HepG2 (cell line): ENCODE data around the gene ANO9. TPM values are rescaled to one million over a fixed set of nuclear protein-coding genes. Genes with fewer than 3 reads are reported as not detected.

ENCODE experiments used
- GFI1 ChIP-seq: sonication (generic); formaldehyde crosslinking; IDR thresholded peaks from 2 replicates; pipeline ENCODE4 v1.5.0; 2020; ENCODE audit warnings: missing genetic modification reagents, mild to moderate bottlenecking, borderline replicate concordance
- IKZF4 ChIP-seq: sonication (generic); formaldehyde crosslinking; IDR thresholded peaks from 2 replicates; pipeline ENCODE4 v1.5.1; 2020; ENCODE audit warnings: borderline replicate concordance, mild to moderate bottlenecking, low read depth, missing genetic modification reagents; ENCODE audit errors: not compliant biosample characterization
- ISX ChIP-seq: sonication (generic); formaldehyde crosslinking; conservative IDR thresholded peaks from 2 replicates; pipeline ENCODE4 v1.5.0; 2020; ENCODE audit warnings: missing genetic modification reagents
- KDM6A ChIP-seq: IDR thresholded peaks from 2 replicates; pipeline ENCODE4 v1.6.1; 2016; ENCODE audit warnings: low read depth
- MTA1 ChIP-seq: sonication (generic); formaldehyde crosslinking; IDR thresholded peaks from 2 replicates; pipeline ENCODE4 v1.4.0; 2020; ENCODE audit warnings: missing genetic modification reagents, mild to moderate bottlenecking, borderline replicate concordance
- PLRG1 ChIP-seq: fragments of 450-650 bp; conservative IDR thresholded peaks from 2 replicates; pipeline ENCODE4 v1.6.1; 2016
- POLR2G ChIP-seq: fragments of 200-400 bp; formaldehyde crosslinking; IDR thresholded peaks from 2 replicates; pipeline ENCODE4 v1.6.1; 2018; ENCODE audit warnings: mild to moderate bottlenecking, low read depth, low read length, moderate library complexity
- RCOR2 ChIP-seq: IDR thresholded peaks from 2 replicates; pipeline ENCODE4 v1.6.1; 2016; ENCODE audit warnings: missing biosample characterization, missing genetic modification reagents
- SIN3B ChIP-seq: fragments of 150-350 bp; IDR thresholded peaks from 2 replicates; pipeline ENCODE4 v1.6.1; 2014; ENCODE audit warnings: low read length
- ZBTB38 ChIP-seq: sonication (generic); formaldehyde crosslinking; IDR thresholded peaks from 2 replicates; pipeline ENCODE4 v1.5.1; 2020; ENCODE audit warnings: mild to moderate bottlenecking, missing genetic modification reagents
- ZBTB49 ChIP-seq: sonication (generic); formaldehyde crosslinking; IDR thresholded peaks from 2 replicates; pipeline ENCODE4 v1.4.0; 2020; ENCODE audit warnings: missing genetic modification reagents, borderline replicate concordance
- ZFAT ChIP-seq: sonication (generic); formaldehyde crosslinking; conservative IDR thresholded peaks from 2 replicates; pipeline ENCODE4 v1.8.1; 2023; ENCODE audit warnings: missing genetic modification reagents, inconsistent platforms
- ZNF264 ChIP-seq: sonication (generic); formaldehyde crosslinking; IDR thresholded peaks from 2 replicates; pipeline ENCODE4 v1.4.0; 2020; ENCODE audit warnings: missing genetic modification reagents
- ZNF713 ChIP-seq: sonication (generic); formaldehyde crosslinking; IDR thresholded peaks from 2 replicates; pipeline ENCODE4 v1.4.0; 2020; ENCODE audit warnings: mild to moderate bottlenecking, missing genetic modification reagents
- ZNF770 ChIP-seq: sonication (generic); formaldehyde crosslinking; IDR thresholded peaks from 2 replicates; pipeline ENCODE4 v1.5.0; 2020; ENCODE audit warnings: mild to moderate bottlenecking, missing genetic modification reagents
- polyA plus RNA-seq, 8 experiments: library from polyadenylated mRNA; depleted of rRNA in 3 of 8; stranded (reverse) in 7 of 8; unstranded in 1 of 8; fragments of >200 nt; fragmentation: Illumina TruSeq in 4 of 8; extraction: Trizol in 4 of 8; gene quantifications; 2 replicates each; pipeline versions ENCODE4 v1.2.1 to v1.2.3, GENCODE V29; 2011 to 2016; ENCODE audit warnings: low read depth in 4 of 8, missing spikeins in 1 of 8, mixed read lengths in 1 of 8; ENCODE audit not compliant: insufficient read depth in 1 of 8
- total RNA-seq, 5 experiments: library from RNA; depleted of rRNA; stranded (reverse); fragments of >200 nt; fragmentation: Illumina TruSeq; extraction: Trizol; gene quantifications; 2 replicates each; pipeline ENCODE4 v1.2.3, GENCODE V29; 2016; ENCODE audit warnings: low read depth in 1 of 5
- TF ChIP-seq, protein P1 (sequence below): sonication (generic); formaldehyde crosslinking; IDR thresholded peaks from 2 replicates; pipeline ENCODE4 v1.5.1; 2020; ENCODE audit warnings: mild to moderate bottlenecking, missing genetic modification reagents, moderate library complexity
- TF ChIP-seq, protein P2 (sequence below): sonication (generic); formaldehyde crosslinking; IDR thresholded peaks from 2 replicates; pipeline ENCODE4 v1.4.0; 2020; ENCODE audit warnings: mild to moderate bottlenecking, missing genetic modification reagents

The ANO9 gene
- total and polyA plus RNA-seq, 2 of the 13 experiments (the other 11 are each of a cell fraction or from before 2014, with no cell fraction given) = 8.9 to 14.3 TPM

GRCh38 chr11:375065-376025 lies 66.5 kb downstream of the ANO9 start (continued):
- TF ChIP-seq ZBTB49 (CRISPR knock-in tag) (no peak), ZNF713 (CRISPR knock-in tag) (no peak), ISX (CRISPR knock-in tag) (no peak), GFI1 (CRISPR knock-in tag) (no peak), POLR2G (no peak), ZFAT (CRISPR knock-in tag) (no peak), ZBTB38 (CRISPR knock-in tag) (peak; percentile 61), SIN3B (no peak), ZNF264 (CRISPR knock-in tag) (no peak), RCOR2 (no peak), KDM6A (no peak), PLRG1 (no peak), ZNF770 (CRISPR knock-in tag) (no peak), IKZF4 (CRISPR knock-in tag) (no peak), MTA1 (no peak)
- TF ChIP-seq, protein P1, sequence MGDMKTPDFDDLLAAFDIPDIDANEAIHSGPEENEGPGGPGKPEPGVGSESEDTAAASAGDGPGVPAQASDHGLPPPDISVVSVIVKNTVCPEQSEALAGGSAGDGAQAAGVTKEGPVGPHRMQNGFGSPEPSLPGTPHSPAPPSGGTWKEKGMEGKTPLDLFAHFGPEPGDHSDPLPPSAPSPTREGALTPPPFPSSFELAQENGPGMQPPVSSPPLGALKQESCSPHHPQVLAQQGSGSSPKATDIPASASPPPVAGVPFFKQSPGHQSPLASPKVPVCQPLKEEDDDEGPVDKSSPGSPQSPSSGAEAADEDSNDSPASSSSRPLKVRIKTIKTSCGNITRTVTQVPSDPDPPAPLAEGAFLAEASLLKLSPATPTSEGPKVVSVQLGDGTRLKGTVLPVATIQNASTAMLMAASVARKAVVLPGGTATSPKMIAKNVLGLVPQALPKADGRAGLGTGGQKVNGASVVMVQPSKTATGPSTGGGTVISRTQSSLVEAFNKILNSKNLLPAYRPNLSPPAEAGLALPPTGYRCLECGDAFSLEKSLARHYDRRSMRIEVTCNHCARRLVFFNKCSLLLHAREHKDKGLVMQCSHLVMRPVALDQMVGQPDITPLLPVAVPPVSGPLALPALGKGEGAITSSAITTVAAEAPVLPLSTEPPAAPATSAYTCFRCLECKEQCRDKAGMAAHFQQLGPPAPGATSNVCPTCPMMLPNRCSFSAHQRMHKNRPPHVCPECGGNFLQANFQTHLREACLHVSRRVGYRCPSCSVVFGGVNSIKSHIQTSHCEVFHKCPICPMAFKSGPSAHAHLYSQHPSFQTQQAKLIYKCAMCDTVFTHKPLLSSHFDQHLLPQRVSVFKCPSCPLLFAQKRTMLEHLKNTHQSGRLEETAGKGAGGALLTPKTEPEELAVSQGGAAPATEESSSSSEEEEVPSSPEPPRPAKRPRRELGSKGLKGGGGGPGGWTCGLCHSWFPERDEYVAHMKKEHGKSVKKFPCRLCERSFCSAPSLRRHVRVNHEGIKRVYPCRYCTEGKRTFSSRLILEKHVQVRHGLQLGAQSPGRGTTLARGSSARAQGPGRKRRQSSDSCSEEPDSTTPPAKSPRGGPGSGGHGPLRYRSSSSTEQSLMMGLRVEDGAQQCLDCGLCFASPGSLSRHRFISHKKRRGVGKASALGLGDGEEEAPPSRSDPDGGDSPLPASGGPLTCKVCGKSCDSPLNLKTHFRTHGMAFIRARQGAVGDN (CRISPR knock-in tag) = 0 out of 2 replicates have a peak, but pooled peaks have one; percentile 13
- TF ChIP-seq, protein P2, sequence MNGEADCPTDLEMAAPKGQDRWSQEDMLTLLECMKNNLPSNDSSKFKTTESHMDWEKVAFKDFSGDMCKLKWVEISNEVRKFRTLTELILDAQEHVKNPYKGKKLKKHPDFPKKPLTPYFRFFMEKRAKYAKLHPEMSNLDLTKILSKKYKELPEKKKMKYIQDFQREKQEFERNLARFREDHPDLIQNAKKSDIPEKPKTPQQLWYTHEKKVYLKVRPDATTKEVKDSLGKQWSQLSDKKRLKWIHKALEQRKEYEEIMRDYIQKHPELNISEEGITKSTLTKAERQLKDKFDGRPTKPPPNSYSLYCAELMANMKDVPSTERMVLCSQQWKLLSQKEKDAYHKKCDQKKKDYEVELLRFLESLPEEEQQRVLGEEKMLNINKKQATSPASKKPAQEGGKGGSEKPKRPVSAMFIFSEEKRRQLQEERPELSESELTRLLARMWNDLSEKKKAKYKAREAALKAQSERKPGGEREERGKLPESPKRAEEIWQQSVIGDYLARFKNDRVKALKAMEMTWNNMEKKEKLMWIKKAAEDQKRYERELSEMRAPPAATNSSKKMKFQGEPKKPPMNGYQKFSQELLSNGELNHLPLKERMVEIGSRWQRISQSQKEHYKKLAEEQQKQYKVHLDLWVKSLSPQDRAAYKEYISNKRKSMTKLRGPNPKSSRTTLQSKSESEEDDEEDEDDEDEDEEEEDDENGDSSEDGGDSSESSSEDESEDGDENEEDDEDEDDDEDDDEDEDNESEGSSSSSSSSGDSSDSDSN (CRISPR knock-in tag) = no peak
